Right ventricle myocardium superior (tissue), 1 donor: ENCODE results near the gene KANK4. TPM values are rescaled to one million over a fixed set of nuclear protein-coding genes. Genes with fewer than 3 reads are reported as not detected.

Source experiments
- ATAC-seq: fragments of 200-7000 bp; cut with Tn5 transposase; one replicate; pipeline ENCODE4 v1.9.1; 2020; ENCODE audit warnings: mild to moderate bottlenecking; ENCODE audit not compliant: poor library complexity
- DNase-seq: peaks from one replicate; pipeline ENCODE4 v3.0.0-alpha.2; 2020
- intact Hi-C: fragments of 100-400 bp; cut with DNase I; formaldehyde crosslinking; loops from one replicate; pipeline ENCODE4 v1.11.2; 2022
- long read RNA-seq: library from polyadenylated mRNA; unstranded; transcript quantifications from one replicate; pipeline ENCODE4 v2.0.0, GENCODE V29; 2021
- total RNA-seq: library from RNA; stranded (reverse); fragmentation: NEBNext Ultra II Directional; extraction: Animal tissue kit (Norgen Biotek cat#: 25700); gene quantifications from one replicate; pipeline ENCODE4 v1.2.1, GENCODE V29; 2021
- donor health status: DM: no; HTN: yes; CAD: no; lungs with severe emphysema.

KANK4 gene
- total RNA-seq: 0.38 TPM
- long read RNA-seq, full-length matches to known transcripts: 1 of 1 reads
- long read RNA-seq, partial matches to known transcripts: 0 of 1 reads
- long read RNA-seq, other reads (novel, unspliced or antisense): 0 of 1 reads

DNA sequence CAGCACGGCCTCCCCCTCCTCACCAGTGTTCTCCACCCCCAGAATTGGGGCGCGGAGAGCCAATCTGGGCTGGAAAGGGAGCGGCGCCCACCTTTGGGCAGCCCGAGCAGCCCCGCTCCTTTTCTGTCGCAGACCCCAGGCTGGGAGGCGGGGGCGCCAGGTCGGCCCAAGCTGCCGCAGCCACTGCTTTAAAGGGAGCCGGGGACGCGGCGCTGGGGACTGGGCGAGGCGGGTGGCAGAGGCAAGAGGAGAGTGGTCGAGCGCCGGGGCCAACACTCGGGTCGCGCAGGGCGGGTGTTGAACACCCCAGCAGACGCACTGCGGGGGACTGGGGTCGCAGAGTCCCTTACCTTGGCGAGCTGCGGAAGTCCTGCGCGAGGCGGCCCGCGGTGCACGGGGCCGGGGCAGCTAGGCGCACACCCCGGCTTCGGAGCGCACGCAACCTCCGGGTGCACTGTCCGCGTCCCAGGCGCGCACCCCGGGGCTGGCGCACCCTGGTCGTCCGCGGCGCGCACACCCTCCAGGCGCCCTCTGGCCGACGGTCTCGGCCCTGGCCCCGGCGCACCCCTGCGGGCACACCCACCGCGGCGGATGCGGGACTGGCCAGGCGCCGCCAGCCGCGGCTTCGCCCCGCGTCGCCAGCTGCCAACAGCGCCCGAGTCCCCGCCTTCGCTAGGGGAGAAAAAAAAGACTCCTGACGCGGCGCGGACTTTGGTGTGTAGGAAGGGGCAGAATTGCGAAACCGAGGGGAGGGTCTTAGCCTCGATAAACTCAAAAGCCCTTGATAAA, at the start of gene KANK4:
Gene KANK4, minus strand, starts transcription at position 679 of the 789 bp plus-strand sequence. CDS start 37,870 bp downstream, outside the sequence.
- DNase-seq (no peak), ATAC-seq (peak; percentile 80)
- intact Hi-C loops: no loop called here

DNA sequence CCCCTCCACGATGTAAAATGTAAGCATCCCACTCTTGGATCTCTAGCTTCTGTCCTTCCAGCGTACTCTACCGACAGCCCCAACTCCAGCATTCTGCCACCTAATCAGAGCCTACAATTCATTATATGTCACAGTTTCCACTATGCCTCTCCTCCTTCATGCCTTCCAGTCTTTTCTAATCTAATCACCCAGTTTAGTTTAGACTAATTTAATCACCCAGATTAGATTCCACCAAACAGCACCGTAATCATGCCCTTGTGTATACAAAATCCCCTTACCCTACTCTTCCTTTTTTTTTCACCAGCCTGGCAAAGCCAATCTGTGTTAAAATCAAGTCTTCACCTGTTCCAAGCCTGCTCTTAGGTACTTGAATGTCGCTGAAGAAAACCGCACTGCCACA, 49.8 kb upstream of the KANK4 start:
- DNase-seq (no peak), ATAC-seq (no peak)
- intact Hi-C loops: no loop called here

DNA sequence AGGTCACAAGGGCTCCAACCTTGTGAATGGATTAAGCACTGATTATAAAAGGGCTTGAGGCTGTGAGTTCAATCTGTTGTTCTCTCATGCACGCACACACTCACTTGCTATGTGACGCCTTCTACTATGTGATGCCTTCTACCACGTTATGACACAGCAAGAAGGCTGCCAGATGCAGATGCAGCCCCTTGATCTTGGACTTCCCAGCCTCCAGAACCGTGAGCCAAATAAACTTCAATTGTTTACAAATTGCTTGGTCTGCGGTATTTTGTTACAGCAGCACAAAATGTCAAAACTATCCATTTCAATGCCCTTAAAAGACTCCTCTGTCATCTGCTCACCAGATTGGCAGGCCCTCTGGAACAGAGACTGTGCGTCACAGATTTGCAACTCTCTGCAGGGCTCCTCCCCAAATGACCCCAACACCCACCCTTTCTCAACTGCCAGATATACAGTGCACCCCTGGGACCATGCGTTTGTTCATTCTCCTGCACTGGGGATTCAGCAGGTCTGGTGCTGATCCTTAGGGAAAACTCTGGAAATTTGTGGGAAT, 47.8 kb upstream of the KANK4 start:
- intact Hi-C loops: no loop called here
- no peak for DNase-seq
- no peak for ATAC-seq

DNA sequence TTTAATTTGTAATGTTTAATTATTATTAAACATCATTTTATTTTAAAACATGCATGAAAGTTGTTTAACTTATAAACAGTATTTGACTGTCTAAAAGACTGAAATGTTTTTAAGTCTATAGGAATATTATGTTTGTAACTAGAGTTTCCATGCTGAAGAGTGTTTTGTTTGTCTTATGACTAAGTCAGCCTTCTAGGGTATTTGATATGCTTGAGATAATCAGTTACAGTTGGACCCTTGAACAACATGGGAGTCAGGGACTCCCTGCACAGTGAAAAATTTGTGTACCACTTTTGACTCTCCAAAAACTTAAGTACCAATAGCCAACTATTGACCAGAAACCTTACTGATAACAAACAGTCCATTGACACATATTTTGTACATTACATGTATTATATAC, 45.5 kb upstream of the KANK4 start:
- ATAC-seq (no peak), DNase-seq (no peak)
- intact Hi-C loops: no loop called here

- intact Hi-C loops: no loop called here
- no peak for ATAC-seq
- DNase-seq: no peak
Measured at GRCh38 chr1:62362926-62363325, 43.7 kb upstream of the KANK4 start.

- intact Hi-C loops: no loop called here
- DNase-seq (no peak), ATAC-seq (no peak)
Measured at GRCh38 chr1:62362061-62362917, 43.1 kb upstream of the KANK4 start.

DNA sequence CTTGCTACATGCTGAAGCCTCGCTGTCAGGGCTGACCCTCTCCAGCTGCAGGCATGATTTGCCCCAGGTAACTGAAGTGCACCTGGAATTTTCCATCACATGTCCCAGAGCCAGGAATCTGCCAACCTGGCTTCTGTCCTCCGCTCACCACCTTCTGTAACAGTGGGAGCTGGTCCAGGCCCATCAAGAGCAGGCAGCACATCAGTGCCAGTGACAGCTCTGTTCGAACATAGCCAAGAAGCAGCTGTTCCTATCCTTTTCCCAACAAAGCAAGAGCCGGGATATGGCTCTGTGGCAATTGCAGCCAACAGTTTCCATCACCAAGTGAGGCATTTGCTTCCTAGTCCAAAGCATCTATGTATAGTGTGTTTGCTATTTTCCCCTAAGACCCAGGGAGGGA, 42.2 kb upstream of the KANK4 start:
- intact Hi-C loops: no loop called here
- ATAC-seq: peak; percentile 68
- DNase-seq: no peak

DNA sequence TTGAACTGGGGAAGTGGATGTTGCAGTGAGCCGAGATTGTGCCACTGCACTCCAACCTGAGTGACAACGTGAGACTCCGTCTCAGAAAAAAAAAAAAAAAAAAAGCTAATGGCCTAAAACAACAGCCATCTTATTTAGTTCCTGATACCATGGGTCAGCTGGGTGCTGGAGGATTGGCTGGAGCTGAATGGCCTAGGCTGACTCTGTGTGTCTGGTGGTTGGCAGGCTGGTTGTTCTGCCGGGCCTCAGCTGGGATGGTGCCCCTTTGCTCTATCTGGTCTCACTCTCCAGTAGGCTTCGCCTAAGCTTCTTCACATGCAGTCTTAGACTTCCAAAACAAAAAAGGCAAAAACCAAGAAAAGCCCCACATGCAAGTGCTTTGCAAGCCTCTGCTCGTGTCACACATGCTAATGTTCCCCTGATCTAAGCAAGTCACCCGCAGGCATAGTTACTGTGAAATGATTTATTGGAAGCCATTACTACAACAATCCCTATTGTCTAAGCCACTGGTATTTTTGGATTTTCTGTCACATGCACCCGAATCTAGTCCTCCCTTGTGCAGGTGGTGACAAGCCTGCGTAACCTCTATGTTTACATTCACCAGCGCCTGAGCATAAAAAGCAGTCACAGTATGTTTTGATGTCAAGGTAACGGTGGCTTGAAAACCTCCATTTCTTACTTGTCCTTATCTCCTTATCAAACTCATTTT, 39.6 kb upstream of the KANK4 start:
- ATAC-seq: no peak

DNA sequence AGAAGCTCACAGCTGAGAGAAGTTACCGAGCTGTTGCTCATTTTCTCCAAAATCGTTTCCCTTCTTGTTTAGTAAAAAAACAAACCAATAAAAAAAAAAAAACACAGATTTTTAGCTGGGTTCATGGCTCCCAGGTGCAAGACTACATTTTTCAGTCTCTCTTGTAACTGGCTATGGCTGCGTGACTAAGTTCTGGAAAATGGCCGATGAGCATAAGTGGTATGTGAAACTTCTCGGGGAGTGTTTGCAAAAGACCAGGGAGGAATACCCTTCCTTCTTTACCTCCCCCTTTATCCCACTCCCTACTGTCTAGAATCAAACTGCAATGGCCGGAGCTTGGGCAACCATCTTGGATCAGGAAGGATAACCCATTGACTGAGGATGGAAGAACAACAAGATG, 38.7 kb upstream of the KANK4 start:
- ATAC-seq (no peak), DNase-seq (no peak)
- intact Hi-C loops: no loop called here

More for the DNA sequence above, 39.6 kb upstream of the KANK4 start:
- no peak for DNase-seq
- intact Hi-C loops: no loop called here

DNA sequence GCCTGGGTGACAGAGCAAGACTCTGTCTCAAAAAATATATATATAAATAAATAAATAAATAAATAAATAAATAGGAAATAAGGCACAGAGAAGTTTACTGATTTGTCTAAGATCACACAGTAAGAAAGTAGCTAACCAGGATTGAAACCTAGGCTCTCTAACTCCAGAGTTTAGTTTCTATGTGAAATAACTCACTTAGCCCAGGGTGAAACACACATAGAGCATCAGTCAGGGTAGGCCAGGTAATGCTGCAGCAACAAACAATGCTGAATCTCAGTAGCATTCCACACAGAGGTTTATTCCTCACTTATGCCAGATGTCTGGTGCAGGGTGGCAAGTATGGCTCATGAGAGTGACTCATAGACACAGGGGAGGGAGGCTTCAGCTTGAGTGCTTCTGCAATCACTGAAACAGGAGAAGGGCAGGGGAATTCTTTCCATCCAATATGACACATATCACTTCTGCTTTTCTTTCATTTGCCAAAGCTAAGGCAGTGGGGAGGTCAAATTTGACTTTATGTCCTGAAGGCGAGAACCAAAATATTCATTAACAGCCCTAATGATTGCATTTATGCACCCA, 37.1 kb upstream of the KANK4 start:
- DNase-seq (no peak), ATAC-seq (no peak)
- intact Hi-C loops: no loop called here

GRCh38 chr1:62355095-62355494, 35.9 kb upstream of the KANK4 start:
- intact Hi-C loops: no loop called here
- DNase-seq (no peak), ATAC-seq (no peak)

GRCh38 chr1:62353853-62354252, 34.6 kb upstream of the KANK4 start:
- ATAC-seq (no peak), DNase-seq (no peak)
- intact Hi-C loops: no loop called here

GRCh38 chr1:62352387-62352786, 33.2 kb upstream of the KANK4 start:
- DNase-seq: no peak
- ATAC-seq: no peak
- intact Hi-C loops: no loop called here

DNA sequence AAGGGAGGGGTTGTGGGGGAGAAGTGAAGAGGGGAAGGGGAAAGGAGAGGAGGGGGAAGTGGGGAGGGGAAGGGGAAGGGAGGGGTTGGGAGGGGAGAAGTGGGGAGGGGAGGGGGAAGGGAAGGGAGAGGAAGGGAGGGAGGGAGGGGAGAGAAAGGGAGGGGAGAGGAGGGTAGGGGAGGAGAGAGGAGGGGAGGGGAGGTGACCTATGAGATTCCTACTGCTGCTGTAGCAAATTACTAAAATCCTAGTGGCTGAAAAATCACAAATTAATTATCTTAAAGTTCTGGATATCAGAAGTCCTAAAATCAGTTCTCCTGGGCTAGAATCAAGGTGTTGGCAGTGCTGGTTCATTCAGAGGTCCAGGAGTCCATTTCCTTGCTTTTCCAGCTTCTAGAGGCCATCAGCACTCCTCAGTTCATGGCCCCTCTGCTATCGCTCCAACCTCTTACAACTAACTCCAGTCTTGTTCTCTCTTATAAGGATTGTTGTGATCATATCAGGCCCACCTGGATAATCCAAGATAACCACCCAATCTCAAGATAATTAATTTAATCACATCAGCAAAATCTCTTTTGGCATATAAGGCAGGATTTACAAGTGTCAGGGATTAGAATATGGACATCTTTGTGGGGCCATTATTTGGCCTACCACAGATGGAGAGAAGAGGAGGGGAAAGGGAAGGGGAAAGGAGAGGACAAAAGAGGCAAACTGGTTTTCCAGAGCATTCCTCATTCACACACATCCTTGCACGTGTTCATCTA, 30.4 kb upstream of the KANK4 start:
- intact Hi-C loops: no loop called here
- ATAC-seq (no peak), DNase-seq (no peak)

DNA sequence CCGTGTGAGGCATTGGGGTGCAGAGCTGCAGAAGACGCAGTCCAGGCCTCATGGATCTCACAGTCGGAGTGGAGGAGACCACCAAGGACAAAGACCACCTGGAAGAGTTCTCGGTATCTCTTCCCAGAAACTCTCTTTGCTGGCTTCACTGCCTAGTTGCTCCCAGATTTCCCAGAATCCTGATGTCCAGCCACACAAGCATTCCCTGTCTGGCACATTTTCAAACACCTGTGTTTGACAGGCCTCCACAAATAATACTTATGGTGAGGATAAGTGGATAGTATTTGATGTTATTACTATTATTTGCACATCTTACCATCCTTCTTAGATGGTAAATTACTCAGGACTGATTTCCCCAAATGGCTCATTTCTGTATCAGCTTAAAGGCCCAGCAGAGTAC, 27.7 kb upstream of the KANK4 start:
- intact Hi-C loops: no loop called here
- ATAC-seq (no peak), DNase-seq (no peak)

- ATAC-seq (no peak), DNase-seq (no peak)
- intact Hi-C loops: no loop called here
Measured at GRCh38 chr1:62343911-62344310, 24.7 kb upstream of the KANK4 start.

DNA sequence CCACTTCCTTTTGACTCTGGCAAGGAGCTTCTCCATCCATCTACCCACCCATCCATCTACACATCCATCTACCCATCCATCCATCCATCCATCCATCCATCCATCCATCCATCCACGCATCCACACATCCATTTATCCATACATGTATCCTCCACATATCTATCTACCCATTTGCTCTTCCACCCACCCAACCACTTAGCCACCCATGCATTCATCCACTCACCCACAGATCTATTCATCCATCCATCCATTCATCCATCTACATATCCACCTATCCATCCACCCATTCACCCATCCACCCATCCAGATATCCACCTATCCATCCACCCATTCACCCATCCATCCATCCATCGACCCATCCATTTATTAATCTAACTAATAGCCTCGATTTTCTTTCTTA, 23.0 kb upstream of the KANK4 start:
- DNase-seq (no peak), ATAC-seq (no peak)
- intact Hi-C loops: no loop called here

GRCh38 chr1:62341615-62342014, 22.4 kb upstream of the KANK4 start:
- ATAC-seq: no peak
- intact Hi-C loops: no loop called here
- DNase-seq: no peak
